NT2/D1 (cell line): Measurements from ENCODE around the gene ARHGAP24.

Experiments used
- SUZ12 ChIP-seq: IDR thresholded peaks from 2 replicates; pipeline ENCODE4 v1.6.1; 2011; ENCODE audit not compliant: insufficient read length, insufficient read depth; ENCODE audit errors: extremely low read depth
- YY1 ChIP-seq: IDR thresholded peaks from 2 replicates; pipeline ENCODE4 v1.6.1; 2011; ENCODE audit not compliant: insufficient read length, insufficient read depth
- ZNF274 ChIP-seq: IDR thresholded peaks from 2 replicates; pipeline ENCODE4 v1.6.1; 2011; ENCODE audit warnings: mild to moderate bottlenecking, low read depth, low read length

DNA sequence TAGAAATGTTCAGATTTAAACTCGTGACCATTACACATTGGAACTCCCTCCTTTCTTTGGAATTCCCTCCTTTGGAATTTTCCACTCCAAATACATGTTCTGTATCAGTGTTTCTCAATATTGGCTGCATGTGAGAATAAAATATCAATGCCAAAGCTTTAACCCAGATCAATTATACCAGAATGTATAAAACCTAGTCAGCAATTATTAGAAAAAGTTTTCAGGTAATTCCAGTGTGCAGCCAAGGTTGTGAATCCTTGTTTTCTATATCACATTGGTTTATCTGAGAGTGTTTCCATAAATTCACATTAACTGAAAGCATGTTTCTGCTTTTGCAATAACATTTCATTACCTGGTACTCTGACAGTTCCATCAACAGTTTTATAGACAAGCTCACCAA lies 490.6 kb downstream of the ARHGAP24 start:
- TF ChIP-seq YY1: no peak
- no peak for TF ChIP-seq ZNF274
- no peak for TF ChIP-seq SUZ12
